Uterus (tissue), 2 donors: ENCODE results near the gene CCNC.

ENCODE experiments used
- CTCF ChIP-seq, 4 experiments: fragments of 200-600 bp in 2 of 4; fragments of 450-650 bp in 2 of 4; sonication (generic) in 2 of 4; IDR thresholded peaks; one replicate each; pipeline ENCODE4 v1.5.1; 2016 to 2019; ENCODE audit warnings: antibody characterized with exemption in 4 of 4, mild to moderate bottlenecking in 2 of 4, moderate library complexity in 1 of 4
- POLR2A ChIP-seq, 2 donors: fragments of 450-650 bp; IDR thresholded peaks; one replicate each; pipeline ENCODE4 v1.6.1; 2016; ENCODE audit warnings: antibody characterized with exemption in 2 of 2, mild to moderate bottlenecking in 1 of 2, moderate library complexity in 1 of 2

GRCh38 chr6:99609905-99610489 is 41.5 kb upstream of the CCNC start:
- no peak for TF ChIP-seq CTCF (IDR thresholded peaks at IDR 0.05)
- TF ChIP-seq POLR2A (IDR thresholded peaks at IDR 0.05) = no peak
